Parathyroid adenoma (tissue), 2 donors: Measurements from ENCODE around the gene RETNLB.

Experiments
- H2AFZ ChIP-seq: fragments of 300-600 bp; sonication (generic); one replicate; pipeline ENCODE4 v1.7.0; 2017; ENCODE audit warnings: antibody characterized with exemption, mild to moderate bottlenecking
- H3K27ac ChIP-seq: fragments of 300-600 bp; sonication (generic); one replicate; pipeline ENCODE4 v1.7.0; 2017
- H3K27me3 ChIP-seq: fragments of 300-600 bp; sonication (generic); one replicate; pipeline ENCODE4 v1.7.0; 2017; ENCODE audit warnings: low read length; ENCODE audit not compliant: control insufficient read depth, insufficient read depth
- H3K36me3 ChIP-seq: fragments of 300-600 bp; sonication (generic); one replicate; pipeline ENCODE4 v1.7.0; 2017; ENCODE audit warnings: low read length; ENCODE audit not compliant: control insufficient read depth, insufficient read depth
- H3K4me1 ChIP-seq: fragments of 300-600 bp; sonication (generic); one replicate; pipeline ENCODE4 v1.7.0; 2017; ENCODE audit warnings: control low read depth
- H3K4me2 ChIP-seq: fragments of 300-600 bp; sonication (generic); one replicate; pipeline ENCODE4 v1.7.0; 2017; ENCODE audit warnings: low read length
- H3K4me3 ChIP-seq: fragments of 300-600 bp; sonication (generic); one replicate; pipeline ENCODE4 v1.7.0; 2017; ENCODE audit warnings: low read depth, low read length
- H3K79me2 ChIP-seq: fragments of 300-600 bp; sonication (generic); one replicate; pipeline ENCODE4 v1.7.0; 2017; ENCODE audit warnings: control low read depth
- H3K9ac ChIP-seq: fragments of 300-600 bp; sonication (generic); one replicate; pipeline ENCODE4 v1.7.0; 2017; ENCODE audit warnings: mild to moderate bottlenecking
- H3K9me3 ChIP-seq: fragments of 300-600 bp; sonication (generic); one replicate; pipeline ENCODE4 v1.7.0; 2017; ENCODE audit warnings: low read length; ENCODE audit not compliant: control insufficient read depth
- CTCF ChIP-seq: fragments of 300-600 bp; sonication (generic); IDR thresholded peaks from one replicate; pipeline ENCODE4 v1.7.0; 2017; ENCODE audit warnings: antibody characterized with exemption, mild to moderate bottlenecking
- donor health status: primary hyperparathyroidism.

The RETNLB gene, protein sequence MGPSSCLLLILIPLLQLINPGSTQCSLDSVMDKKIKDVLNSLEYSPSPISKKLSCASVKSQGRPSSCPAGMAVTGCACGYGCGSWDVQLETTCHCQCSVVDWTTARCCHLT

GRCh38 chr3:108757404-108757982 is at the start of gene RETNLB:
RETNLB (minus strand) TSS chr3:108757410; CDS start chr3:108757185, 225 bp downstream.
- Histone ChIP-seq H3K27ac (no peak within 1 kb of the TSS), H3K4me1 (no peaks in the 10 kb centered on the region), H3K36me3 (no peaks in the 10 kb centered on the region), H3K4me3 (no peak within 1 kb of the TSS), H3K27me3 (no peaks in the 10 kb centered on the region), H3K79me2 (no peaks in the 10 kb centered on the region), H3K4me2 (no peak within 1 kb of the TSS), H2AFZ (no peak within 1 kb of the TSS), H3K9me3 (no peaks in the 10 kb centered on the region), H3K9ac (no peak within 1 kb of the TSS)
- TF ChIP-seq CTCF: no peak

- H3K9ac ChIP-seq: no peak overlapping the region
- no peak overlapping the region for H2AFZ ChIP-seq
- no peak overlapping the region for H3K4me3 ChIP-seq
- TF ChIP-seq CTCF: no peak
- no peaks in the 10 kb centered on the region for H3K79me2 ChIP-seq
- no peak overlapping the region for H3K27ac ChIP-seq
- H3K9me3 ChIP-seq: no peaks in the 10 kb centered on the region
- H3K4me1 ChIP-seq: no peaks in the 10 kb centered on the region
- H3K4me2 ChIP-seq: no peak overlapping the region
- no peaks in the 10 kb centered on the region for H3K36me3 ChIP-seq
- no peaks in the 10 kb centered on the region for H3K27me3 ChIP-seq
Observed at GRCh38 chr3:108806316-108806715, 49.1 kb upstream of the RETNLB start.

GRCh38 chr3:108804966-108805365 is 47.8 kb upstream of the RETNLB start:
- no peaks in the 10 kb centered on the region for H3K27me3 ChIP-seq
- H3K27ac ChIP-seq: no peak overlapping the region
- no peak for TF ChIP-seq CTCF

DNA sequence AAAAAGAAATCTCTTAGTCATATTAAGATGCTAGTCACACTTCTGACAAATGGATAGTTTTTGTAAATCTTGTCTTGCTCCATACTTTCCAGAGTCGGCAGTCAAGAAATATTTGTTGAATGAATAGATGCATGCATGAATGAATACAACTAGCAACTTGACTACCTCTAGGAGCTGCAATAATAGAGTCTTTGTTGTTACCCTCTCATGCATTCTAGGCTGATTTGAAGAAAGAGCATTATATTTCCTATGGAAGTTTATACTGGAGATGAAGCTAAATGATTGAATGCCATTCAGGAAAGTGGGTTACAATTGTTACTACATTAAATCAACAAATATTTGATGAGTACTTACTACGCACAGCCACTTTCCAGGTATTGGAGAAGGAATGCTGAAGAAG is 47.2 kb upstream of the RETNLB start:
- H3K9me3 ChIP-seq: no peaks in the 10 kb centered on the region
- H3K4me1 ChIP-seq: no peaks in the 10 kb centered on the region
- no peak overlapping the region for H3K4me3 ChIP-seq
- H3K27ac ChIP-seq: no peak overlapping the region
- H3K4me2 ChIP-seq: no peak overlapping the region
- no peaks in the 10 kb centered on the region for H3K27me3 ChIP-seq
- no peaks in the 10 kb centered on the region for H3K79me2 ChIP-seq
- no peak overlapping the region for H3K9ac ChIP-seq
- no peaks in the 10 kb centered on the region for H3K36me3 ChIP-seq
- no peak for TF ChIP-seq CTCF
- no peak overlapping the region for H2AFZ ChIP-seq

More at GRCh38 chr3:108804966-108805365, 47.8 kb upstream of the RETNLB start:
- Histone ChIP-seq H3K4me1 (no peaks in the 10 kb centered on the region), H3K4me2 (no peak overlapping the region), H3K4me3 (no peak overlapping the region), H3K79me2 (no peaks in the 10 kb centered on the region), H3K9ac (no peak overlapping the region), H3K9me3 (no peaks in the 10 kb centered on the region), H3K36me3 (no peaks in the 10 kb centered on the region), H2AFZ (no peak overlapping the region)

GRCh38 chr3:108791473-108791872 is 34.3 kb upstream of the RETNLB start:
- Histone ChIP-seq H3K27ac (no peak overlapping the region), H3K9me3 (no peaks in the 10 kb centered on the region), H3K36me3 (no peaks in the 10 kb centered on the region), H3K4me3 (no peak overlapping the region), H3K79me2 (no peaks in the 10 kb centered on the region), H2AFZ (no peak overlapping the region), H3K4me1 (no peaks in the 10 kb centered on the region), H3K27me3 (no peaks in the 10 kb centered on the region), H3K9ac (no peak overlapping the region), H3K4me2 (no peak overlapping the region)
- TF ChIP-seq CTCF: no peak
